ENCODE data around the gene ALDH7A1. TPM values are rescaled to one million over a fixed set of nuclear protein-coding genes. Genes with fewer than 3 reads are reported as not detected.

ALDH7A1 gene
- total RNA-seq, 1 donor from 2014 or later, result 63.6 TPM

- H3K9me3 ChIP-seq, result no peaks in the 10 kb centered on the region
- H3K4me1 ChIP-seq, result peaks cover 11% of the 10 kb centered on the region
- H3K27ac ChIP-seq, result no peak overlapping the region
- no peak for TF ChIP-seq POLR2AphosphoS5 (IDR thresholded peaks at IDR 0.05; ENCODE audit: insufficient read depth in 1 of 2, low read depth in 1 of 2)
- no peak for TF ChIP-seq POLR2A (IDR thresholded peaks at IDR 0.05)
- no peak for TF ChIP-seq CTCF (IDR thresholded peaks at IDR 0.05)
- H3K36me3 ChIP-seq, result peaks cover 0 to 5% of the 10 kb centered on the region in 2 donors
- no peak for DNase-seq (ENCODE audit: extremely low spot score in 2 of 2)
- H3K4me3 ChIP-seq, result no peak overlapping the region
- no peaks in the 10 kb centered on the region for H3K27me3 ChIP-seq
- intact Hi-C loops (cut with DNase I), result no loop called here
Measured at GRCh38 chr5:126499278-126499677, 95.7 kb downstream of the ALDH7A1 start.

- TF ChIP-seq POLR2AphosphoS5 (IDR thresholded peaks at IDR 0.05; ENCODE audit: insufficient read depth in 1 of 2, low read depth in 1 of 2), result no peak
- TF ChIP-seq CTCF (IDR thresholded peaks at IDR 0.05), result no peak
- no peak for TF ChIP-seq POLR2A (IDR thresholded peaks at IDR 0.05)
- H3K4me3 ChIP-seq, result no peak overlapping the region
- no peak for DNase-seq (ENCODE audit: extremely low spot score in 2 of 2)
- H3K4me1 ChIP-seq, result no peaks in the 10 kb centered on the region
- H3K36me3 ChIP-seq, result peaks cover 0 to 22% of the 10 kb centered on the region in 2 donors
- intact Hi-C loops (cut with DNase I), result no loop called here
- H3K27ac ChIP-seq, result no peak overlapping the region
- H3K27me3 ChIP-seq, result no peaks in the 10 kb centered on the region
- no peaks in the 10 kb centered on the region for H3K9me3 ChIP-seq
Measured at GRCh38 chr5:126497506-126497905, 97.5 kb downstream of the ALDH7A1 start.

- Histone ChIP-seq H3K9me3 (no peaks in the 10 kb centered on the region), H3K27me3 (no peaks in the 10 kb centered on the region), H3K4me3 (no peak overlapping the region), H3K36me3 (peaks cover 0 to 36% of the 10 kb centered on the region in 2 donors), H3K27ac (no peak overlapping the region), H3K4me1 (no peaks in the 10 kb centered on the region)
- DNase-seq (ENCODE audit: extremely low spot score in 2 of 2), result no peak
- TF ChIP-seq CTCF (IDR thresholded peaks at IDR 0.05) (no peak), POLR2AphosphoS5 (IDR thresholded peaks at IDR 0.05; ENCODE audit: insufficient read depth in 1 of 2, low read depth in 1 of 2) (no peak), POLR2A (IDR thresholded peaks at IDR 0.05) (no peak)
- intact Hi-C loops (cut with DNase I), result no loop called here
Measured at GRCh38 chr5:126494393-126494792, 100.6 kb downstream of the ALDH7A1 start.

- H3K27me3 ChIP-seq, result no peaks in the 10 kb centered on the region
- intact Hi-C loops (cut with DNase I), result no loop called here
- TF ChIP-seq POLR2A (IDR thresholded peaks at IDR 0.05), result no peak
- TF ChIP-seq POLR2AphosphoS5 (IDR thresholded peaks at IDR 0.05; ENCODE audit: insufficient read depth in 1 of 2, low read depth in 1 of 2), result no peak
- TF ChIP-seq CTCF (IDR thresholded peaks at IDR 0.05), result no peak
- H3K27ac ChIP-seq, result peak overlapping the region; percentile 39
- no peaks in the 10 kb centered on the region for H3K9me3 ChIP-seq
- no peak for DNase-seq (ENCODE audit: extremely low spot score in 2 of 2)
- H3K4me3 ChIP-seq, result no peak overlapping the region
- peaks cover 0 to 49% of the 10 kb centered on the region in 2 donors for H3K36me3 ChIP-seq
- H3K4me1 ChIP-seq, result no peaks in the 10 kb centered on the region
Measured at GRCh38 chr5:126492939-126493338, 102.1 kb downstream of the ALDH7A1 start.

GRCh38 chr5:126490167-126490940 lies 104.7 kb downstream of the ALDH7A1 start:
- no peaks in the 10 kb centered on the region for H3K9me3 ChIP-seq
- H3K4me1 ChIP-seq, result no peaks in the 10 kb centered on the region
- intact Hi-C loops (cut with DNase I), result no loop called here
- H3K4me3 ChIP-seq, result no peak overlapping the region
- DNase-seq (ENCODE audit: extremely low spot score in 2 of 2), result no peak
- peak overlapping the region; percentile 64 for H3K27ac ChIP-seq
- H3K27me3 ChIP-seq, result no peaks in the 10 kb centered on the region
- no peak for TF ChIP-seq POLR2AphosphoS5 (IDR thresholded peaks at IDR 0.05; ENCODE audit: insufficient read depth in 1 of 2, low read depth in 1 of 2)
- peaks cover 0 to 74% of the 10 kb centered on the region in 2 donors for H3K36me3 ChIP-seq

Data from vagina (tissue), 2 donors.